ENCODE results near the gene OPTN.

DNA sequence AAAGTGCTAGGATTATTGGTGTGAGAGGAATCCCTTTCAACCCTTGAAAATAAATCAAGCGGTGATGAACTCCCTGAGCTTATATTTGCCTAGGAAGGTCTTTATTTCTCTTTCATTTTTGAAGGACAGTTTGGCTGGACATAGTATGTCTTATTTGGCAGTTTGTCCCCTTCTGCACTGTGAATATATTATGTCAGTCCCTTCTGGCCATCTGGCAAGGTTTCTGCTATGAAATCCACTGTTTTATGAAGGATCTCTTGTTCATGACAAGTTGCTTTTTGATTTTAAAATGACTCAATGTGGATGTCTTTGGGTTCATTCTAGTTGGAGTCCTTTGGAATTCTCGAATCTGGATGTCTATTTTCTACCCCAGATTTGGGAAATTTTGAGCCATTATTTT, 39.7 kb downstream of the OPTN start:
- TF ChIP-seq, protein P1, sequence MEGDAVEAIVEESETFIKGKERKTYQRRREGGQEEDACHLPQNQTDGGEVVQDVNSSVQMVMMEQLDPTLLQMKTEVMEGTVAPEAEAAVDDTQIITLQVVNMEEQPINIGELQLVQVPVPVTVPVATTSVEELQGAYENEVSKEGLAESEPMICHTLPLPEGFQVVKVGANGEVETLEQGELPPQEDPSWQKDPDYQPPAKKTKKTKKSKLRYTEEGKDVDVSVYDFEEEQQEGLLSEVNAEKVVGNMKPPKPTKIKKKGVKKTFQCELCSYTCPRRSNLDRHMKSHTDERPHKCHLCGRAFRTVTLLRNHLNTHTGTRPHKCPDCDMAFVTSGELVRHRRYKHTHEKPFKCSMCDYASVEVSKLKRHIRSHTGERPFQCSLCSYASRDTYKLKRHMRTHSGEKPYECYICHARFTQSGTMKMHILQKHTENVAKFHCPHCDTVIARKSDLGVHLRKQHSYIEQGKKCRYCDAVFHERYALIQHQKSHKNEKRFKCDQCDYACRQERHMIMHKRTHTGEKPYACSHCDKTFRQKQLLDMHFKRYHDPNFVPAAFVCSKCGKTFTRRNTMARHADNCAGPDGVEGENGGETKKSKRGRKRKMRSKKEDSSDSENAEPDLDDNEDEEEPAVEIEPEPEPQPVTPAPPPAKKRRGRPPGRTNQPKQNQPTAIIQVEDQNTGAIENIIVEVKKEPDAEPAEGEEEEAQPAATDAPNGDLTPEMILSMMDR (IDR thresholded peaks at IDR 0.05) = no peak
- no peak for TF ChIP-seq ZFX (IDR thresholded peaks at IDR 0.05; ENCODE audit: borderline replicate concordance)

Data from 22Rv1 (cell line).